ENCODE results near the gene LDB2. TPM values are rescaled to one million over a fixed set of nuclear protein-coding genes. Genes with fewer than 3 reads are reported as not detected.

The LDB2 gene
- polyA plus RNA-seq, 2 of the 4 experiments (the other 2 are of a cell fraction): not detected

DNA sequence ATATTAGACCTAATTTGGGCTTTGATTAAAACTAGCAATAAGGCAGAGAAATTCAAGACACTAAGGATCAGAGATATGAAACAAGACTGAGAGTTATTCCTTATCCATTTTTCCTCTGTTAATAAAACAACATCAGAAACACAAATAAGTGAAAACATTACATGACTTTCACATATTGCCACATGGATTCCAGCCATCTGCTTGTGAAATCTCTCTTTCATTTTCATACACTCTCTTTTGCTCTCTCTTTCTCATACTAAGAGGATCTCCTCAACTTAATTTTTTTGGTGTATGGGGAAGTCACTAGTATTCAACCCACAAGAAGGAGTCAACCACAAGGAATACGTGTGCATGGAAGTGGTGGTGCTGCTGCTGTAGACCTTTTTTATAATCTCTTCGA, 183.0 kb downstream of the LDB2 start:
- H3K27ac ChIP-seq: no peak overlapping the region
- ChIA-PET CTCF (no interaction called here), POLR2A (no interaction called here)
- no peak for FAIRE-seq
- H3K4me1 ChIP-seq: no peaks in the 10 kb centered on the region
- H3K4me2 ChIP-seq: no peak overlapping the region
- TF ChIP-seq HEYL (CRISPR knock-in tag; IDR thresholded peaks at IDR 0.05) (no peak), FOSB (CRISPR knock-in tag; IDR thresholded peaks at IDR 0.05) (no peak), CHD2 (IDR thresholded peaks at IDR 0.05; ENCODE audit: low read length, partially characterized antibody) (no peak), FOXS1 (CRISPR knock-in tag; IDR thresholded peaks at IDR 0.05) (no peak), NR3C1 (IDR thresholded peaks at IDR 0.05) (no peak), MYC (IDR thresholded peaks at IDR 0.05; ENCODE audit: borderline replicate concordance, low read length) (no peak), MAFK (IDR thresholded peaks at IDR 0.05; ENCODE audit: partially characterized antibody) (no peak), NFE2L2 (conservative IDR thresholded peaks at IDR 0.05; ENCODE audit: low read length) (no peak), NPAS2 (CRISPR knock-in tag; IDR thresholded peaks at IDR 0.05; ENCODE audit: borderline replicate concordance) (no peak), CEBPB (IDR thresholded peaks at IDR 0.05) (no peak), EHMT2 (IDR thresholded peaks at IDR 0.05; ENCODE audit: low read depth) (no peak), EHF (CRISPR knock-in tag; IDR thresholded peaks at IDR 0.05) (no peak), RARB (CRISPR knock-in tag; IDR thresholded peaks at IDR 0.05) (no peak), RAD21 (conservative IDR thresholded peaks at IDR 0.05 in 1 of 2, IDR thresholded peaks at IDR 0.05 in 1 of 2) (no peak)
- DNase-seq (ENCODE audit: low read depth in 1 of 2, low spot score in 1 of 2): no peak
- WGBS (ENCODE audit: missing lambda C conversion rate): 0% methylated on average over 2 of the region's 2 CpGs
- no peaks in the 10 kb centered on the region for H3K9me3 ChIP-seq
- H3K4me3 ChIP-seq: no peak overlapping the region
- ATAC-seq: no peak

DNA sequence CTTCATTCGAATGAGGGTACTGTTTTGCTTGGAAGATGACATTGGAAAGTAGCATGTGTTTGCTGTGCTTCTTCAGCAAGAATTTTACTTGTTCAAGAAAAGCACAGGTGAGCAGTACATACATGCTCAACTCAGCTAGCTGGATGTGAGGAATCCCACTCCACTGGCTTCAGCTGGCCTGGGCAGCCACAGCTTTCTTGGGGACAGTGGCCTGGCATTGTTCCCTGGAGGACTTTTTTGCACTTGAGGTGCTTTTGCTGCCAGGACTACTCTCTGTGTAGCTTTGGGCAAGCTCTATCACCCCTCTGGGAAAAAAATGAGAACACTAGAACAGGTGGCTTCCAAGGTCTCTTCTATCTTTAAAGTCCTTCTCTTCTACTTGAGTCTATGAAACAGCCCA, 184.3 kb downstream of the LDB2 start:
- Histone ChIP-seq H3K4me2 (no peak overlapping the region), H3K27ac (no peak overlapping the region), H3K9me3 (no peaks in the 10 kb centered on the region), H3K4me3 (no peak overlapping the region), H3K4me1 (no peaks in the 10 kb centered on the region)
- FAIRE-seq (no peak), DNase-seq (ENCODE audit: low read depth in 1 of 2, low spot score in 1 of 2) (no peak), ATAC-seq (no peak)
- 6% methylated on average over 1 of the region's 1 CpG for WGBS (ENCODE audit: missing lambda C conversion rate)
- ChIA-PET POLR2A (no interaction called here), CTCF (no interaction called here)
- TF ChIP-seq SREBF2 (IDR thresholded peaks at IDR 0.05): no peak
- TF ChIP-seq ZFP36 (IDR thresholded peaks at IDR 0.05; ENCODE audit: borderline replicate concordance, partially characterized antibody): no peak
- TF ChIP-seq HOXA7 (CRISPR knock-in tag; IDR thresholded peaks at IDR 0.05): no peak
- TF ChIP-seq, protein P1, sequence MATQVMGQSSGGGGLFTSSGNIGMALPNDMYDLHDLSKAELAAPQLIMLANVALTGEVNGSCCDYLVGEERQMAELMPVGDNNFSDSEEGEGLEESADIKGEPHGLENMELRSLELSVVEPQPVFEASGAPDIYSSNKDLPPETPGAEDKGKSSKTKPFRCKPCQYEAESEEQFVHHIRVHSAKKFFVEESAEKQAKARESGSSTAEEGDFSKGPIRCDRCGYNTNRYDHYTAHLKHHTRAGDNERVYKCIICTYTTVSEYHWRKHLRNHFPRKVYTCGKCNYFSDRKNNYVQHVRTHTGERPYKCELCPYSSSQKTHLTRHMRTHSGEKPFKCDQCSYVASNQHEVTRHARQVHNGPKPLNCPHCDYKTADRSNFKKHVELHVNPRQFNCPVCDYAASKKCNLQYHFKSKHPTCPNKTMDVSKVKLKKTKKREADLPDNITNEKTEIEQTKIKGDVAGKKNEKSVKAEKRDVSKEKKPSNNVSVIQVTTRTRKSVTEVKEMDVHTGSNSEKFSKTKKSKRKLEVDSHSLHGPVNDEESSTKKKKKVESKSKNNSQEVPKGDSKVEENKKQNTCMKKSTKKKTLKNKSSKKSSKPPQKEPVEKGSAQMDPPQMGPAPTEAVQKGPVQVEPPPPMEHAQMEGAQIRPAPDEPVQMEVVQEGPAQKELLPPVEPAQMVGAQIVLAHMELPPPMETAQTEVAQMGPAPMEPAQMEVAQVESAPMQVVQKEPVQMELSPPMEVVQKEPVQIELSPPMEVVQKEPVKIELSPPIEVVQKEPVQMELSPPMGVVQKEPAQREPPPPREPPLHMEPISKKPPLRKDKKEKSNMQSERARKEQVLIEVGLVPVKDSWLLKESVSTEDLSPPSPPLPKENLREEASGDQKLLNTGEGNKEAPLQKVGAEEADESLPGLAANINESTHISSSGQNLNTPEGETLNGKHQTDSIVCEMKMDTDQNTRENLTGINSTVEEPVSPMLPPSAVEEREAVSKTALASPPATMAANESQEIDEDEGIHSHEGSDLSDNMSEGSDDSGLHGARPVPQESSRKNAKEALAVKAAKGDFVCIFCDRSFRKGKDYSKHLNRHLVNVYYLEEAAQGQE (IDR thresholded peaks at IDR 0.05): no peak
- TF ChIP-seq SMC3 (IDR thresholded peaks at IDR 0.05): no peak
- TF ChIP-seq, protein P2, sequence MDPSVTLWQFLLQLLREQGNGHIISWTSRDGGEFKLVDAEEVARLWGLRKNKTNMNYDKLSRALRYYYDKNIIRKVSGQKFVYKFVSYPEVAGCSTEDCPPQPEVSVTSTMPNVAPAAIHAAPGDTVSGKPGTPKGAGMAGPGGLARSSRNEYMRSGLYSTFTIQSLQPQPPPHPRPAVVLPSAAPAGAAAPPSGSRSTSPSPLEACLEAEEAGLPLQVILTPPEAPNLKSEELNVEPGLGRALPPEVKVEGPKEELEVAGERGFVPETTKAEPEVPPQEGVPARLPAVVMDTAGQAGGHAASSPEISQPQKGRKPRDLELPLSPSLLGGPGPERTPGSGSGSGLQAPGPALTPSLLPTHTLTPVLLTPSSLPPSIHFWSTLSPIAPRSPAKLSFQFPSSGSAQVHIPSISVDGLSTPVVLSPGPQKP (IDR thresholded peaks at IDR 0.05; ENCODE audit: low read depth, low read length): no peak
- no peak for TF ChIP-seq HOXB5 (CRISPR knock-in tag; IDR thresholded peaks at IDR 0.05)

DNA sequence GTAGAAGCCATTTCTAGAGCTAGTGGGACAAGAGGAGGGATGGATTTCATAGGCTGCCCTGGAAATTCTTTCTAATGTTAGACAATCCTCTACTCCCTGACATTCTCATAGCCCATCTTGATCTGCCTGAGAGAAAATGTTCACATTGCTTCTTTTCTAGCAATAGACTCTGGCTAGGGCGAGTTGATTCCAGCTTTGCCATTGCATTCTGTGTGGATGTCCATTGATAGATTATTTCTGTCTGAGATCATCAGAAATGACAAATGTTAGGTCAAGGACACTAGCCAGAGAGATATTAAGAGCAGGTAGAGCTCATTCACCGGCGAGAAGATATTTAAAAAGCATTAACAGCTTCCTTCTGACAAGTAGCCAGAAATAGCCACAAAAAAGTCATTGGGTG, 184.7 kb downstream of the LDB2 start:
- no peak overlapping the region for H3K27ac ChIP-seq
- no peaks in the 10 kb centered on the region for H3K4me1 ChIP-seq
- FAIRE-seq (no peak), DNase-seq (ENCODE audit: low read depth in 1 of 2, low spot score in 1 of 2) (no peak), ATAC-seq (no peak)
- CTCF ChIA-PET: no interaction called here
- H3K4me2 ChIP-seq: no peak overlapping the region
- TF ChIP-seq NFE2L2 (conservative IDR thresholded peaks at IDR 0.05; ENCODE audit: low read length) (no peak), NPAS2 (CRISPR knock-in tag; IDR thresholded peaks at IDR 0.05; ENCODE audit: borderline replicate concordance) (no peak), TFCP2L1 (CRISPR knock-in tag; IDR thresholded peaks at IDR 0.05) (no peak), CHD4 (IDR thresholded peaks at IDR 0.05; ENCODE audit: borderline replicate concordance) (no peak), HDAC2 (IDR thresholded peaks at IDR 0.05) (no peak)
- TF ChIP-seq, protein P3, sequence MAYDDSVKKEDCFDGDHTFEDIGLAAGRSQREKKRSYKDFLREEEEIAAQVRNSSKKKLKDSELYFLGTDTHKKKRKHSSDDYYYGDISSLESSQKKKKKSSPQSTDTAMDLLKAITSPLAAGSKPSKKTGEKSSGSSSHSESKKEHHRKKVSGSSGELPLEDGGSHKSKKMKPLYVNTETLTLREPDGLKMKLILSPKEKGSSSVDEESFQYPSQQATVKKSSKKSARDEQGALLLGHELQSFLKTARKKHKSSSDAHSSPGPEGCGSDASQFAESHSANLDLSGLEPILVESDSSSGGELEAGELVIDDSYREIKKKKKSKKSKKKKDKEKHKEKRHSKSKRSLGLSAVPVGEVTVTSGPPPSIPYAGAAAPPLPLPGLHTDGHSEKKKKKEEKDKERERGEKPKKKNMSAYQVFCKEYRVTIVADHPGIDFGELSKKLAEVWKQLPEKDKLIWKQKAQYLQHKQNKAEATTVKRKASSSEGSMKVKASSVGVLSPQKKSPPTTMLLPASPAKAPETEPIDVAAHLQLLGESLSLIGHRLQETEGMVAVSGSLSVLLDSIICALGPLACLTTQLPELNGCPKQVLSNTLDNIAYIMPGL (CRISPR knock-in tag; IDR thresholded peaks at IDR 0.05; ENCODE audit: borderline replicate concordance): no peak
- TF ChIP-seq, protein P4, sequence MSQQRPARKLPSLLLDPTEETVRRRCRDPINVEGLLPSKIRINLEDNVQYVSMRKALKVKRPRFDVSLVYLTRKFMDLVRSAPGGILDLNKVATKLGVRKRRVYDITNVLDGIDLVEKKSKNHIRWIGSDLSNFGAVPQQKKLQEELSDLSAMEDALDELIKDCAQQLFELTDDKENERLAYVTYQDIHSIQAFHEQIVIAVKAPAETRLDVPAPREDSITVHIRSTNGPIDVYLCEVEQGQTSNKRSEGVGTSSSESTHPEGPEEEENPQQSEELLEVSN (IDR thresholded peaks at IDR 0.05; ENCODE audit: borderline replicate concordance, low read depth): no peak
- TF ChIP-seq, protein P5, sequence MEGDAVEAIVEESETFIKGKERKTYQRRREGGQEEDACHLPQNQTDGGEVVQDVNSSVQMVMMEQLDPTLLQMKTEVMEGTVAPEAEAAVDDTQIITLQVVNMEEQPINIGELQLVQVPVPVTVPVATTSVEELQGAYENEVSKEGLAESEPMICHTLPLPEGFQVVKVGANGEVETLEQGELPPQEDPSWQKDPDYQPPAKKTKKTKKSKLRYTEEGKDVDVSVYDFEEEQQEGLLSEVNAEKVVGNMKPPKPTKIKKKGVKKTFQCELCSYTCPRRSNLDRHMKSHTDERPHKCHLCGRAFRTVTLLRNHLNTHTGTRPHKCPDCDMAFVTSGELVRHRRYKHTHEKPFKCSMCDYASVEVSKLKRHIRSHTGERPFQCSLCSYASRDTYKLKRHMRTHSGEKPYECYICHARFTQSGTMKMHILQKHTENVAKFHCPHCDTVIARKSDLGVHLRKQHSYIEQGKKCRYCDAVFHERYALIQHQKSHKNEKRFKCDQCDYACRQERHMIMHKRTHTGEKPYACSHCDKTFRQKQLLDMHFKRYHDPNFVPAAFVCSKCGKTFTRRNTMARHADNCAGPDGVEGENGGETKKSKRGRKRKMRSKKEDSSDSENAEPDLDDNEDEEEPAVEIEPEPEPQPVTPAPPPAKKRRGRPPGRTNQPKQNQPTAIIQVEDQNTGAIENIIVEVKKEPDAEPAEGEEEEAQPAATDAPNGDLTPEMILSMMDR (IDR thresholded peaks at IDR 0.05): no peak
- WGBS (ENCODE audit: missing lambda C conversion rate): 2% methylated on average over 3 of the region's 3 CpGs
- H3K9me3 ChIP-seq: no peaks in the 10 kb centered on the region
- POLR2A ChIA-PET: no interaction called here
- H3K4me3 ChIP-seq: no peak overlapping the region

Measured in A549 (cell line).